ENCODE measurements around the gene TMEM100.

The TMEM100 gene

GRCh38 chr17:55745258-55745657 lies 22.6 kb upstream of the TMEM100 start:
- DNase-seq (ENCODE audit: low read depth): no peak
- H3K4me3 ChIP-seq (ENCODE audit: low read length): no peak overlapping the region
- no peak for TF ChIP-seq CTCF (conservative IDR thresholded peaks at IDR 0.05; ENCODE audit: low read depth, low read length)

- H3K4me3 ChIP-seq (ENCODE audit: low read length): no peak overlapping the region
- DNase-seq (ENCODE audit: low read depth): no peak
- TF ChIP-seq CTCF (conservative IDR thresholded peaks at IDR 0.05; ENCODE audit: low read depth, low read length): no peak
These were observed 20.5 kb upstream of the TMEM100 start for GRCh38 chr17:55743103-55743679.

GRCh38 chr17:55742272-55743102 lies 19.8 kb upstream of the TMEM100 start:
- DNase-seq (ENCODE audit: low read depth): no peak
- H3K4me3 ChIP-seq (ENCODE audit: low read length): no peak overlapping the region
- no peak for TF ChIP-seq CTCF (conservative IDR thresholded peaks at IDR 0.05; ENCODE audit: low read depth, low read length)

- no peak for TF ChIP-seq CTCF (conservative IDR thresholded peaks at IDR 0.05; ENCODE audit: low read depth, low read length)
- no peak overlapping the region for H3K4me3 ChIP-seq (ENCODE audit: low read length)
- DNase-seq (ENCODE audit: low read depth): no peak
These were observed 18.7 kb upstream of the TMEM100 start for GRCh38 chr17:55741356-55741700.

- H3K4me3 ChIP-seq (ENCODE audit: low read length): no peak overlapping the region
- no peak for DNase-seq (ENCODE audit: low read depth)
- no peak for TF ChIP-seq CTCF (conservative IDR thresholded peaks at IDR 0.05; ENCODE audit: low read depth, low read length)
These were observed 18.1 kb upstream of the TMEM100 start for GRCh38 chr17:55740511-55741355.

GRCh38 chr17:55737976-55738501 lies 15.4 kb upstream of the TMEM100 start:
- no peak for DNase-seq (ENCODE audit: low read depth)
- no peak for TF ChIP-seq CTCF (conservative IDR thresholded peaks at IDR 0.05; ENCODE audit: low read depth, low read length)
- H3K4me3 ChIP-seq (ENCODE audit: low read length): no peak overlapping the region

Measured in retinal pigment epithelial cell (primary cell).